HepG2 (cell line): Measurements from ENCODE around the gene BMP6. TPM values are rescaled to one million over a fixed set of nuclear protein-coding genes. Genes with fewer than 3 reads are reported as not detected.

Experiments used
- ATF3 ChIP-seq: sonication (generic); formaldehyde crosslinking; IDR thresholded peaks from 2 replicates; pipeline ENCODE4 v1.4.0; 2020; ENCODE audit warnings: missing genetic modification reagents
- ATF6 ChIP-seq: sonication (generic); formaldehyde crosslinking; conservative IDR thresholded peaks from 2 replicates; pipeline ENCODE4 v1.4.0; 2020; ENCODE audit warnings: missing genetic modification reagents
- CREM ChIP-seq, 2 experiments: sonication (generic) in 1 of 2; formaldehyde crosslinking in 1 of 2; IDR thresholded peaks; 2 replicates each; pipeline versions ENCODE4 v1.4.0 to v1.6.1; 2016 to 2020; ENCODE audit warnings: antibody characterized with exemption in 1 of 2, mild to moderate bottlenecking in 1 of 2, missing genetic modification reagents in 1 of 2
- E2F2 ChIP-seq: sonication (generic); formaldehyde crosslinking; IDR thresholded peaks from 2 replicates; pipeline ENCODE4 v1.4.0; 2020; ENCODE audit warnings: missing genetic modification reagents, borderline replicate concordance
- E2F5 ChIP-seq: sonication (generic); formaldehyde crosslinking; conservative IDR thresholded peaks from 2 replicates; pipeline ENCODE4 v1.4.0; 2020; ENCODE audit warnings: missing genetic modification reagents
- HDAC2 ChIP-seq: sonication (generic); formaldehyde crosslinking; IDR thresholded peaks from 2 replicates; pipeline ENCODE4 v1.4.0; 2020; ENCODE audit warnings: missing genetic modification reagents
- HHEX ChIP-seq: IDR thresholded peaks from 2 replicates; pipeline ENCODE4 v1.6.1; 2016; ENCODE audit warnings: control low read depth
- HNRNPLL ChIP-seq: fragments of 200-400 bp; formaldehyde crosslinking; IDR thresholded peaks from 2 replicates; pipeline ENCODE4 v1.6.1; 2017; ENCODE audit warnings: mild to moderate bottlenecking, low read depth, low read length; ENCODE audit not compliant: poor library complexity, severe bottlenecking
- IRX3 ChIP-seq: sonication (generic); formaldehyde crosslinking; IDR thresholded peaks from 2 replicates; pipeline ENCODE4 v1.8.1; 2023; ENCODE audit warnings: mild to moderate bottlenecking, low read depth, missing genetic modification reagents, borderline replicate concordance
- KDM4B ChIP-seq: sonication (generic); formaldehyde crosslinking; IDR thresholded peaks from 2 replicates; pipeline ENCODE4 v1.4.0; 2020; ENCODE audit warnings: missing genetic modification reagents
- KMT2B ChIP-seq: IDR thresholded peaks from 2 replicates; pipeline ENCODE4 v1.6.1; 2016; ENCODE audit warnings: missing genetic modification reagents, missing compliant biosample characterization
- PBX2 ChIP-seq: IDR thresholded peaks from 2 replicates; pipeline ENCODE4 v1.6.1; 2016; ENCODE audit warnings: control low read depth
- PRPF4 ChIP-seq: fragments of 200-400 bp; formaldehyde crosslinking; IDR thresholded peaks from 2 replicates; pipeline ENCODE4 v1.6.1; 2016; ENCODE audit warnings: low read length, low read depth; ENCODE audit not compliant: poor library complexity, severe bottlenecking
- TERF1 ChIP-seq: sonication (generic); formaldehyde crosslinking; IDR thresholded peaks from 2 replicates; pipeline ENCODE4 v1.8.0; 2022; ENCODE audit warnings: mild to moderate bottlenecking, missing genetic modification reagents, moderate library complexity
- ZNF326 ChIP-seq: sonication (generic); formaldehyde crosslinking; IDR thresholded peaks from 2 replicates; pipeline ENCODE4 v1.4.0; 2020; ENCODE audit warnings: missing genetic modification reagents, borderline replicate concordance
- ZNF501 ChIP-seq: sonication (generic); formaldehyde crosslinking; IDR thresholded peaks from 2 replicates; pipeline ENCODE4 v1.5.1; 2020; ENCODE audit warnings: mild to moderate bottlenecking, moderate library complexity, missing genetic modification reagents
- ZNF609 ChIP-seq: sonication (generic); formaldehyde crosslinking; IDR thresholded peaks from 2 replicates; pipeline ENCODE4 v1.4.0; 2020; ENCODE audit warnings: mild to moderate bottlenecking, missing genetic modification reagents, borderline replicate concordance
- polyA plus RNA-seq, 8 experiments: library from polyadenylated mRNA; depleted of rRNA in 3 of 8; stranded (reverse) in 7 of 8; unstranded in 1 of 8; fragments of >200 nt; fragmentation: Illumina TruSeq in 4 of 8; extraction: Trizol in 4 of 8; gene quantifications; 2 replicates each; pipeline versions ENCODE4 v1.2.1 to v1.2.3, GENCODE V29; 2011 to 2016; ENCODE audit warnings: low read depth in 4 of 8, missing spikeins in 1 of 8, mixed read lengths in 1 of 8; ENCODE audit not compliant: insufficient read depth in 1 of 8
- total RNA-seq, 5 experiments: library from RNA; depleted of rRNA; stranded (reverse); fragments of >200 nt; fragmentation: Illumina TruSeq; extraction: Trizol; gene quantifications; 2 replicates each; pipeline ENCODE4 v1.2.3, GENCODE V29; 2016; ENCODE audit warnings: low read depth in 1 of 5

BMP6 gene
- total and polyA plus RNA-seq, 2 of the 13 experiments (the other 11 are each of a cell fraction or from before 2014, with no cell fraction given) = 0.09 to 0.18 TPM

GRCh38 chr6:7725849-7726415 is at the start of gene BMP6 (continued):
- no peak for TF ChIP-seq TERF1 (CRISPR knock-in tag)
- TF ChIP-seq PBX2 (CRISPR knock-in tag) = peak; percentile 68
- no peak for TF ChIP-seq E2F5 (CRISPR knock-in tag)
- no peak for TF ChIP-seq HDAC2 (CRISPR knock-in tag)
- no peak for TF ChIP-seq KDM4B (CRISPR knock-in tag)
- no peak for TF ChIP-seq ZNF326 (CRISPR knock-in tag)
- TF ChIP-seq ZNF501 (CRISPR knock-in tag) = 0 out of 2 replicates have a peak, but pooled peaks have one; percentile 44
- no peak for TF ChIP-seq ZNF609
- no peak for TF ChIP-seq PRPF4
- TF ChIP-seq ATF3 (CRISPR knock-in tag) = no peak
- TF ChIP-seq CREM (IDR thresholded peaks at IDR 0.05) = no peak
- TF ChIP-seq CREM (CRISPR knock-in tag; IDR thresholded peaks at IDR 0.05) = no peak
- TF ChIP-seq E2F2 (CRISPR knock-in tag) = no peak
- TF ChIP-seq HHEX (CRISPR knock-in tag) = no peak
- TF ChIP-seq ATF6 = no peak
- TF ChIP-seq HNRNPLL = peak; percentile 67
- TF ChIP-seq KMT2B = no peak
- 0 out of 2 replicates have a peak, but pooled peaks have one; percentile 48 for TF ChIP-seq IRX3 (CRISPR knock-in tag)
